ENCODE results near the gene C1orf52.
A peak's percentile ranks its signal among the peaks of the same experiment; 100 is the strongest.

Gene C1orf52

GRCh38 chr1:85274969-85275453, 15.5 kb upstream of the C1orf52 start:
- peak overlapping the region; percentile 93 for H3K4me3 ChIP-seq (ENCODE audit: control insufficient read depth, low read depth, low read length)
- no peak for DNase-seq (ENCODE audit: low read depth)
- no peak for TF ChIP-seq CTCF (IDR thresholded peaks at IDR 0.05; ENCODE audit: control insufficient read depth, insufficient read depth, low read depth, low read length, missing control alignments)

GRCh38 chr1:85273397-85273796, 13.9 kb upstream of the C1orf52 start:
- TF ChIP-seq CTCF (IDR thresholded peaks at IDR 0.05; ENCODE audit: control insufficient read depth, insufficient read depth, low read depth, low read length, missing control alignments): no peak
- peak overlapping the region; percentile 13; the same call in 1 of the 2 replicates for H3K4me3 ChIP-seq (ENCODE audit: control insufficient read depth, low read depth, low read length)
- DNase-seq (ENCODE audit: low read depth): no peak

GRCh38 chr1:85268801-85269585, 9.5 kb upstream of the C1orf52 start:
- no peak overlapping the region for H3K4me3 ChIP-seq (ENCODE audit: control insufficient read depth, low read depth, low read length)
- no peak for TF ChIP-seq CTCF (IDR thresholded peaks at IDR 0.05; ENCODE audit: control insufficient read depth, insufficient read depth, low read depth, low read length, missing control alignments)
- no peak for DNase-seq (ENCODE audit: low read depth)

- no peak for TF ChIP-seq CTCF (IDR thresholded peaks at IDR 0.05; ENCODE audit: control insufficient read depth, insufficient read depth, low read depth, low read length, missing control alignments)
- no peak overlapping the region for H3K4me3 ChIP-seq (ENCODE audit: control insufficient read depth, low read depth, low read length)
- DNase-seq (ENCODE audit: low read depth): no peak
These were observed 7.9 kb upstream of the C1orf52 start for GRCh38 chr1:85267313-85267712.

- no peak for DNase-seq (ENCODE audit: low read depth)
- no peak for TF ChIP-seq CTCF (IDR thresholded peaks at IDR 0.05; ENCODE audit: control insufficient read depth, insufficient read depth, low read depth, low read length, missing control alignments)
These were observed 4.7 kb upstream of the C1orf52 start for GRCh38 chr1:85264150-85264549.

GRCh38 chr1:85262985-85263384, 3.5 kb upstream of the C1orf52 start:
- H3K4me3 ChIP-seq (ENCODE audit: control insufficient read depth, low read depth, low read length): no peak overlapping the region
- no peak for DNase-seq (ENCODE audit: low read depth)
- no peak for TF ChIP-seq CTCF (IDR thresholded peaks at IDR 0.05; ENCODE audit: control insufficient read depth, insufficient read depth, low read depth, low read length, missing control alignments)

More at GRCh38 chr1:85264150-85264549, 4.7 kb upstream of the C1orf52 start:
- H3K4me3 ChIP-seq (ENCODE audit: control insufficient read depth, low read depth, low read length): no peak overlapping the region

Measured in AG09309 (cell line).